NCI-H774 (cell line): ENCODE data around the gene JMJD7.

Experiments used
- DNase-seq: peaks from one replicate; lab custom pipeline; 2025; lab: John Stamatoyannopoulos, UW

The JMJD7 gene

GRCh38 chr15:41827880-41828806, at the start of gene JMJD7:
TSS of gene JMJD7 (plus strand) at chr15:41828092. CDS start at chr15:41828125, 33 bp downstream.
- DNase-seq: peak; percentile 82

- DNase-seq: no peak
Measured at GRCh38 chr15:41778521-41778920, 49.4 kb upstream of the JMJD7 start.

GRCh38 chr15:41779662-41780157, 48.2 kb upstream of the JMJD7 start:
- no peak for DNase-seq

- DNase-seq: no peak
Measured at GRCh38 chr15:41780266-41780665, 47.6 kb upstream of the JMJD7 start.

- DNase-seq: no peak
Measured at GRCh38 chr15:41780727-41781126, 47.2 kb upstream of the JMJD7 start.

GRCh38 chr15:41782371-41783282, 45.3 kb upstream of the JMJD7 start:
- no peak for DNase-seq

- no peak for DNase-seq
Measured at GRCh38 chr15:41783296-41783695, 44.6 kb upstream of the JMJD7 start.

GRCh38 chr15:41788262-41788661, 39.6 kb upstream of the JMJD7 start:
- no peak for DNase-seq

- no peak for DNase-seq
Measured at GRCh38 chr15:41789236-41789635, 38.7 kb upstream of the JMJD7 start.

GRCh38 chr15:41789662-41790061, 38.2 kb upstream of the JMJD7 start:
- DNase-seq: no peak

GRCh38 chr15:41790169-41790568, 37.7 kb upstream of the JMJD7 start:
- no peak for DNase-seq

- DNase-seq: no peak
Measured at GRCh38 chr15:41790756-41791546, 36.9 kb upstream of the JMJD7 start.

GRCh38 chr15:41791547-41791937, 36.4 kb upstream of the JMJD7 start:
- DNase-seq: no peak

GRCh38 chr15:41792000-41792637, 35.8 kb upstream of the JMJD7 start:
- DNase-seq: no peak

GRCh38 chr15:41794081-41794480, 33.8 kb upstream of the JMJD7 start:
- no peak for DNase-seq

- no peak for DNase-seq
Measured at GRCh38 chr15:41795996-41796856, 31.7 kb upstream of the JMJD7 start.

- no peak for DNase-seq
Measured at GRCh38 chr15:41797201-41797944, 30.5 kb upstream of the JMJD7 start.

GRCh38 chr15:41798607-41799487, 29.0 kb upstream of the JMJD7 start:
- no peak for DNase-seq

GRCh38 chr15:41799488-41799805, 28.4 kb upstream of the JMJD7 start:
- DNase-seq: no peak
